Amniotic epithelial cell (primary cell): ENCODE data around the gene KRTAP4-5.
"Not testable (repeated sequence)": the region's sequence is repeated elsewhere in the genome, so short reads cannot be mapped to it uniquely, and the experiment has no call there.

Experiments used
- DNase-seq: peaks from one replicate; pipeline ENCODE4 v3.0.0-alpha.2; 2010; ENCODE audit warnings: low read depth

The KRTAP4-5 gene

DNA sequence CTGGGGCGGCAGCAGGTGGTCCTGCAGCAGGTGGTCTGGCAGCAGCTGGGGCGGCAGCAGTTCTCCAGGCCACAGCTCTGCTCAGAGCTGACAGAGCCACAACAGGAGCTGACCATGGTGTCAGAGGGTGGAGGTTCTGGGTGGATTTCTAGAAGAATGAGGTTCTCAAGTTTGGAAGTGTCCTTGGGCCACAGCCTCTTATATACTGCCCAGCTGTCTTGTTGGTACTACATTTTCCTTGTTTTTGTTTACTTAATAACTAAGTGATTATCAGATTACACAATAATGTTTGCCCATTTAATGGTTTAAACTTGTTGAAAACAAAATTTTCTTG is at the start of gene KRTAP4-5:
Gene KRTAP4-5 (minus strand): TSS at position 174 of the 334 bp plus-strand sequence. CDS start 58 bp downstream, at position 116.
- DNase-seq = no peak

DNA sequence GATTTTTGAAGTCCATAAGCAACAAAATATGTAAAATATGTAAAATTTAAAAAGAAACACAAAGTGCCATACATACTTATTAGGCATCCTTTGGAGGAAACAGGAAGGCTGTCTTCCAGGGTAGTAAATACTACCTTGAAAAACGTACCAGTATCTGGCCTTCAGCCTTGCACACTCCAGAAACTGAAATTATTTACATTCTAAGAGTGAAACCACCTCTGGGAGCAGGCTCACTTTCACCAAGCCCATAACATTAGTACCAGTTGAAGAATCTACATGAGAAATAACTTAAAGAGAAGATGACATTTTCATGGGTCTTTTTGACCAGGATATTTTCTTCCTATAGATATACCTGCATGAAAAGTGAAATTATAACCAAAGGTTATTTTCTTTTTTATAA is 46.4 kb upstream of the KRTAP4-5 start:
- no peak for DNase-seq

DNA sequence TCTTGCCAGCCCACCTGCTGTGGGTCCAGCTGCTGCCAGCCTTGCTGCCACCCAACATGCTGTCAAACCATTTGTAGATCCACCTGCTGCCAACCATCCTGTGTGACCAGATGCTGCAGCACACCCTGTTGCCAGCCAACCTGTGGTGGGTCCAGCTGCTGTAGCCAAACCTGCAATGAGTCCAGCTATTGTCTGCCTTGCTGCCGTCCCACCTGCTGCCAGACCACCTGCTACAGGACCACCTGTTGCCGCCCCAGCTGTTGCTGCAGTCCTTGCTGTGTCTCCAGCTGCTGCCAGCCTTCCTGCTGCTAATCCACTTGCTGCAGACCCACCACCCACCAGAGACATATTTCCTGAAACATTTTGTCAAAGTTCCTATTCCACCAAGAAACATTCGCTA is 40.7 kb upstream of the KRTAP4-5 start:
- no peak for DNase-seq

DNA sequence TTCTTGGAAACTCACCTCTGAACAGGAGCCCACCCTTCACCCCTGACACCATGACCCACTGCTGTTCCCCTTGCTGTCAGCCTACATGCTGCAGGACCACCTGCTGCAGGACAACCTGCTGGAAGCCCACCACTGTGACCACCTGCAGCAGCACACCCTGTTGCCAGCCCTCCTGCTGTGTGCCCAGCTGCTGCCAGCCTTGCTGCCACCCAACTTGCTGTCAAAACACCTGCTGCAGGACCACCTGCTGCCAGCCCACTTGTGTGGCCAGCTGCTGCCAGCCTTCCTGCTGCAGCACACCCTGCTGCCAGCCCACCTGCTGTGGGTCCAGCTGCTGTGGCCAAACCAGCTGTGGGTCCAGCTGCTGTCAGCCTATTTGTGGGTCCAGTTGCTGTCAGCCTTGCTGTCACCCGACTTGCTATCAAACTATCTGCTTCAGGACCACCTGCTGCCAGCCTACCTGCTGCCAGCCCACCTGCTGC is 40.3 kb upstream of the KRTAP4-5 start, which contains the start of gene KRTAP9-1:
Gene KRTAP9-1 (plus strand): TSS at position 51 of the 482 bp plus-strand sequence. CDS start 0 bp downstream, at position 51.
- not testable (repeated sequence) for DNase-seq

DNA sequence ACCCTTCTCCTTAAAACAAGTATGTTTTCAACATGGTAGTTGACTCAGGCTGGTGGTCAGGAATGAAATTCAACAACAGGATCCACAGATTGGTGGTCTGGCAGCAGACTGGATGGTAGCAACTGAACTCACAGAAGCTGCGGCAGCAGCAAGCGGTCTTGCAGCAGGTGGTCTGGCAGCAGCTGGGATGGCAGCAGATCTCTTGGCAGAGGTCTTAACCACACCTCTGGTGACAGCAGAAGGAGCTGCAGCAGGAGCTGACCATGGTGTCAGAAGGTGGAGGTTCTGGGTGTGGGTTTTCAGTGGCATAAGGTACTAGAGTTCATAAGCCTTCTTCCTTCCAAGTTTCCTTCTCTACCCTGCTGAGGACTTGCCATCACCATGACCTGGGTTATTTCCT is 37.2 kb upstream of the KRTAP4-5 start:
- DNase-seq = no peak

DNA sequence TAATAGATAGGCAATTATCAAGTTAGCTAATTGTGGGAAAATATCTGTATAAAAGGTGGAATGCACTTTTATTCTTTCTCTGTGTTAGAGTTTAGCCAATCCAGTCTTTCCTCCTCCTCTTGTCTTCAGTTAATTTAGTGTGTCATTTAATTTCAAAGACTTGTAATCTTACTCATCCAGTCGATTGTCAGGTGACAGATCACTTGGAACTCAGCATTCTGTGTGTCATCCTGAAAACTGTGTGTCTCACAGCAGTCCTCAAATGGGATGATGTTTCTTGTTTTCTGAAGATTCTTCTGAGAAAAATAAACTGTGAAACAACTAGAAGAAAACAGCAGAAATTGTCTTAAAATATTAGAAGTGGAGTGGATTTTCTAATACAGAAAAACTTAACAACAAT is 35.4 kb upstream of the KRTAP4-5 start:
- no peak for DNase-seq

DNA sequence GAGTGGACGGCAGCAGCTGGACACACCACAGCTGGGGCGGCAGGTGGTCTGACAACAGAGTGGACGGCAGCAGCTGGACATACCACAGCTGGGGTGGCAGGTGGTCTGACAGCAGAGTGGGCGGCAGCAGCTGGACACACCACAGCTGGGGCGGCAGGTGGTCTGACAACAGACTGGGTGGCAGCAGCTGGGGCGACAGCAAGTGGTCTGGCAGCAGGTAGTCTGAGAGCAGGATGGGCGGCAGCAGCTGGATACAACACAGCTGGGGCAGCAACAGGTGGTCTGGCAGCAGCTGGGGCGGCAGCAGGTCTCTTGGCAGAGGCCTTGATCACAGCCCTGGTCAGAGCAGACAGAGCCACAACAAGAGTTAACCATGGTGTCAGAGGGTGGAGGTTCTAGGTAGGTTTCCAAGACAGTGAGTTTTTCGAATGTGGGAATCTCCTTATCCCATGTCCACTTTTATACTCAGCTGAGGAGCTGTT is 34.9 kb upstream of the KRTAP4-5 start, which contains the start of gene KRTAP4-1:
Gene KRTAP4-1 (minus strand): TSS at position 432 of the 482 bp plus-strand sequence. CDS start 57 bp downstream, at position 375.
- DNase-seq = no peak

DNA sequence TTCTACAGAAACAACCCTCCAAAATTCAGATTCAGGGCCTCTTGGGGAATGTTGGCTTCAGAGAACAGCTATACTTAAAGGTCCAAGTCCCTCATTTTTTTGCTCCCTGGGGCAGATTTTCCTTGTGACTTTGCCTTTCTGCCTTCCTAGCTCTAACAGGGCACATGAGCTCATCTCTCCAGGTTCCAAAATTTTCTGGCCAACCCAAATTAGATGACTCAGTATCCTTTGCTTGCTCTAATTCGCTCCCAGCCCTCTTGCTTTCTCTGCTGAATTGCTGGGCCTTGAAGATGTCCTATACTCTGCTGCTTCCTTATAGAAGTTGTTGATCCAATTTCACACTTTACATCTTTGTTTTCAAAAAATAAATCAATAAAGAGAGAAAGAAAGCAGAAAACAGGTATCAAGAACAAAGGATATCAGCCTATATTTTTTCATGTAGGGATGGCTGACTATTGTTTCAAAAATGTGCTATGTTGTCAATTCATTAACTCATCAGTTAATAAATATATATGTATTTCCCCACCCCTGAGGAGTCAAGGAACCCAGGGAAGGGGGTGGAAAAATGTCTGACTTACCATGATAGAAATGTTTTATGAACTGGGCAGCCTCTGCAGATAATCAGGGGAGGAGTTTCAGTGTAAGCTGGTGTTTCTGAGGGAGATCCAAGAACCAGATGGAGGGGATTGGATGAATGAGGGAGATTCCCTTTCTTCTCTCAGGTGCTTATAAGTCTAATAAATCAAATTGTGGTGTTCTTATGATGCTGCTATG is 29.4 kb upstream of the KRTAP4-5 start:
- DNase-seq = no peak

DNA sequence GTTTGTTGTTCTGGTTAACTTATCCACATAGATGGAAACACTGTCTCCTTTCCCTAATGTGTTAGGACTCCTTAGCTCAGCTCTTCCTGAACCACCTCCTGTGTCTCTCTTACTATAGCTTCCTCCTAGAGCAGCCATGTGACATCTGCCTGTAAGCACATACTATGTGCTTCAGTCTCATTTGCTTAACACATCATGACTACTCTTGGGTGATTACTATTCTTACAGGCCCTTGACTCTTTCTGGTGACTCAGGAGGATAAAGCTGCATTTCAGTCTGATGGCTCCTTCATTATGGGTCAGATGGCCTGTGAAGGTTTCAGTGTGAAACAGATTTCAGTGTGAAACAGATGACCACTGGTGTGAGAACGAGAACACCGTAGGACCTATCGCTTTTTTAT is 28.7 kb upstream of the KRTAP4-5 start:
- DNase-seq = peak; percentile 30

DNA sequence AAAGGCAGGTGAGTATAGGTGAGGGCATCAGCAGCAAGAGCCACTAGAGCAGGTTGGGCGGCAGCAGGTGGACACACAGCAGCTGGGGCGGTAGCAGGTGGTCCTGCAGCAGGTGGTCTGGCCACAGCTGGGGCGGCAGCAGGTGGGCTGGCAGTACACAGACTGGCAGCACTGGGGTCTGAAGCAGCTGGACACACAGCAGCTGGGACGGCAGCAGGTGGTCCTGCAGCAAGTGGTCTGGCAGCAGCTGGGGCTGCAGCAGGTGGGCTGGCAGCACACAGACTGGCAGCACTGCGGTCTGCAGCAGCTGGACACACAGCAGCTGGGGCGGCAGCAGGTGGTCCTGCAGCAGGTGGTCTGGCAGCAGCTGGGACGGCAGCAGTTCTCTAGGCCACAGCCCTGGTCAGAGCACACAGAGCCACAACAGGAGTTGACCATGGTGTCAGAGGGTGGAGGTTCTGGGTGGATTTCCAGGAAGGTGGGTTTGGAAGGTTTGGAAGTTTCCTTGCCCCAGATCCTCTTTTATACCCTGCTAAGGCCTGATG is 28.2 kb upstream of the KRTAP4-5 start, which contains the start of gene KRTAP4-2:
Gene KRTAP4-2 (minus strand): TSS at position 495 of the 545 bp plus-strand sequence. CDS start 57 bp downstream, at position 438.
- no peak for DNase-seq

DNA sequence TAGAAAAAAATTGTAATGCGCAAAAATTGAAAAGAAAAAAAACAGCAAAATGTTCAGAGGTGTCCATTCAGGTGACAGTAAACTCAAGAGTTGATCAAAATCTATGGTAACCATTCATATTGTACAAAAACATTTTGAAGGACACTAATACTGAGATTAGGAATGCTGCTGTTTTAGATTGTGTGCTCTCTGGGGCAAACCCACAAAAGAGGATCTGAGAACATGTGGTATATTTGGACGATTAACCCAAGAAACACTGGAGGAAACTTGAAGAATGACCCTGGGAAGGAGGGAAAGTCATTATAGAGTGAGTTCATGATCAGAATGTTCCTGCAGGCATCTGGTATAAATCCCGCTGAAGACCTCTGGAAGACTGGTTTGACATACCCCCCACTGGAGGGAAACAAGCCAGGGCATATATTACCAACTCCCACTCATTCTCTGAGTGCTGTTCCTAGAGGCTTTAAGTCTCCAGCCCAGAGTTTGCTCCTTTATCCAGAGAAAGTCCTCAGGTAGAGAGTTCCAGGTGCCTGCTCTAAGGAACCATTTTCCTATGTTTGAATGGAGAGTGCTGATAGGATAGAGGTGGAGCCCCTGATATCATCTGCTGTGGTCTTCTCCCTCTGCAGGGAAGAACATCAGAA is 27.2 kb upstream of the KRTAP4-5 start:
- peak; percentile 3 for DNase-seq

DNA sequence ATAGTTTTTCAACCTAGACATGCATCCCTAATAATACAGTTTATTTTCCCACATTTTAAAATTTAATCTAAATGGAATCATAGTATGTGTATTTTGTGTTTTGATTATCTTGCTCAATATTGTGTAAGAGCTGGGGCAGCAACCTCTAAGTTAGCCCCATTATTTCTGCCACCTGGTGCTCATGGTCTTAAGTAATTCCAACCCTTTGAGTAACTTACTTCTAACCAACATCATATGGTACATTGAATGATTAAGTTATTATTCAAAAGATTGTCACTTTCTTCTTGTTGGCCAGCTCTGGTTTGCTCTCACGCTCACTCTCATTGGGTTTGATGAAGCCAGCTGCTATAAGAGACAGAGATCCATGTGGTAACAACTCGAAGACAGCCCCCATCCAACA is 22.3 kb upstream of the KRTAP4-5 start:
- DNase-seq = peak; percentile 58

DNA sequence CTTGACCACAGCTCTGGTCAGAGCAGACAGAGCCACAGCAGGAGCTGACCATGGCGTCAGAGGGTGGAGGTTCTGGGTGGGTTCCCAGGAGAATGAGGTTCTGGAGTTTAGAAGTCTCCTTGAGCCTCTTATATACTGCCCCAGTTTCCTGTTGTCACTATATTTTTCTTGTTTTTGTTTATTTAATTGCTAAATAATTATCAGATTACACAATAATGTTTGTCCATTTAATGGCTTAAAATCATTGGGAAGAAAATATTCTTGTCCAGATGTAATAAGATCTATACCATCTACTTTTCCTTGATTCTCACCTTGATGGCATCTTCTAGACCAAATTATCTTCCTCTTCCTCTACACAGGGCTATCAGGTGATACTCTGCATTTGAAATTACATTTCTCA is 18.5 kb upstream of the KRTAP4-5 start, which contains the start of gene KRTAP4-3:
Gene KRTAP4-3 (minus strand): TSS at position 101 of the 400 bp plus-strand sequence. CDS start 49 bp downstream, at position 52.
- no peak for DNase-seq

DNA sequence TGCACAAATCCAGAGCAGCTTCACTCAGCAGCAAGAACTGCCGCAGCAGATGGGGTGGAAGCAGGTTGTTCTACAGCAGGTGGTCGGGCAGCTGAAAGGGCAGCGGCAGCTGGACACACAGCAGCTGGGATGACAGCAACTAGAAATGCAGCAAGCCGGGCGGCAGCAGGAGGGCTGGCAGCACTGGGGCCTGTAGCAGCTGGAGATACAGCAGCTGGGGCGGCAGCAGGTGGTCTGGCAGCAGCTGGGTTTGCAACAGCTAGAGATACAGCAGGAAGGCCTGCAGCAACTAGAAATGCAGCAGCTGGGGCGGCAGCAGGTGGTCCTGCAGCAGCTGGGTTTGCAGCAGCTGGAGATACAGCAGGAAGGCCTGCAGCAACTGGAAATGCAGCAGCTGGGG is 17.9 kb upstream of the KRTAP4-5 start:
- DNase-seq = no peak

DNA sequence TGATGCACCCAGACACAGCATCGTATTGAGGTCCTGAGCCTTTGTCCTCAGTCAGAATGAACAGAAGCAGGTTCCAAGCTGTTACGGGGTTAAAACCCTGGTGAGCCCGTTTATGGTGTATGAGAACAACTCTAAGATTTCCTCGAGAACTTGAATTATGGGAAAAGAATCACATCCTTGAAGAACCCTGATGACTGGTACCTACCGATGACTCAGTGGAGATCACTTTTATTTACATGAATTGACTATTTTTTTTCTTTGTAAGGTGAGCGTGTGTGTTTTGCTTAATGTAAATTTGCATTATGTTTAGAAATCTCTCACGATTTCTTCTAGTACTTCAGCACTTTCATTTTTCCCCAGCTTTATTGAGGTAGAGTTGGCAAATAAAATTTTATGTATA is 14.2 kb upstream of the KRTAP4-5 start:
- peak; percentile 16 for DNase-seq

DNA sequence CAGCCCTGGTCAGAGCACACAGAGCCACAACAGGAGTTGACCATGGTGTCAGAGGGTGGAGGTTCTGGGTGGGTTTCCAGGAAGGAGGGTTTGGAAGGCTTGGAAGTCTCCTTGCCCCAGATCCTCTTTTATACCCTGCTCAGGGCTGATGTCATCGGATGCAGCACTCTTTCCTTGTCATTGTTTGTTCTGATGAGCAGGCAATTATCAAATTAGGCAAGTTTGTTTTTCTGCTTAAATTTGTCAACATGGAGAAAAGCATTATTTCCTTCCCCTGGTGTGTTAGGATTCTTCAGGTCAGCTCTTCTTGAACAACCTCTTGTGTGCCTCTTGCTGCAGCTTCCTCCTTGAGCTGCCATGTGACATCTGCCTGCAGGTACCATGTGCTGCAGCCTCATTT is 11.0 kb upstream of the KRTAP4-5 start, which contains the start of gene KRTAP4-4:
Gene KRTAP4-4 (minus strand): TSS at position 101 of the 400 bp plus-strand sequence. CDS start 57 bp downstream, at position 44.
- no peak for DNase-seq

DNA sequence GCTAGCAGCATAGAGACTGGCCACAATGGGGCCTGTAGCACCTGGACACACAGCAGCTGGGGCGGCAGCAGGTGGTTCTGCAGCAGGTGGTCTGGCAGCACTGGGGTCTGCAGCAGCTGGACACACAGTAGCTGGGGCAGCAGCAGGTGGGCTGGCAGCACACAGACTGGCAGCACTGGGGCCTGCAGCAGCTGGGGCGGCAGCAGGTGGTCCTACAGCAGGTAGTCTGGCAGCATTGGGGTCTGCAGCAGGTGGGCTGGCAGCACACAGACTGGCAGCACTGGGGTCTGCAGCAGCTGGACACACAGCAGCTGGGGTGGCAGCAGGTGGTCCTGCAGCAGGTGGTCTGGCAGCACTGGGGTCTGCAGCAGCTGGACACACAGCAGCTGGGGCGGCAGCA is 10.6 kb upstream of the KRTAP4-5 start:
- not testable (repeated sequence) for DNase-seq

DNA sequence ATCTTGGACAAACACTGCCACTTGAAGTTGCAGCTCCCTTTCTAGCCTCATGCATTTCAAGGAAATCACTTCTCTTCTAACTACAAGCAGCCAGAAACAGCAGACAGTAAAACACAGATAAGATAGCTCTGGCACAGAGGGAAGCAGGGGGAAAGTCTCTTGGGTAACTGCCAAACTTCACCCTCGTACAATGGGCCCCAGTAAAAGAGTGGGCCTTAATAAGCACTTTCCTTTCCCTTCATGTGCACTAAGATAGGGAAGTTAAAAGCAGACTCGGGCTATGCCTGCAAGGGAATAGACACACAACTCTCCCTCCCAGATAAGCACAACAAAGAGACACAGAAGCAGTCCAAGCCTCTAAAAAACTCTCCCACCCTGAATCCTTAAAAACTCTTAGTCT is 4.2 kb upstream of the KRTAP4-5 start:
- DNase-seq = peak; percentile 4

DNA sequence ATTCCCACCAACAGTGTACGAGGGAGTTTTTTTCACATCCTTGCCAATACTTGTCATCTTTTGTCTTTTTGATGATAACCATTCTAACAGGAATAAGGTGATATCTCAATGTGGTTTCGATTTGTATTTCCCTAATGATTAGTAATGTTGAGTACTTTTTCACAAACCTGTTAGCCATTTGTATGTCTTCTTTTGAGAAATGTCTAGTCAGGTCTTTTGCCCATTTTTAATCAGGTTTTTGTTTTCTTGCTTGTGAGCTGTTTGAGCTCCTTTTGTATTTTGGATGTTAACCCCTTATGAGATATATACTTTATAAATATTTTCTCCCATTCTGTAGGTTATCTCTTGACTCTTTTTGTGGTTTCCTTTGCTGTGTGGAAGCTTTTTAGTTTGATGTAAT is 1.9 kb upstream of the KRTAP4-5 start:
- no peak for DNase-seq

DNA sequence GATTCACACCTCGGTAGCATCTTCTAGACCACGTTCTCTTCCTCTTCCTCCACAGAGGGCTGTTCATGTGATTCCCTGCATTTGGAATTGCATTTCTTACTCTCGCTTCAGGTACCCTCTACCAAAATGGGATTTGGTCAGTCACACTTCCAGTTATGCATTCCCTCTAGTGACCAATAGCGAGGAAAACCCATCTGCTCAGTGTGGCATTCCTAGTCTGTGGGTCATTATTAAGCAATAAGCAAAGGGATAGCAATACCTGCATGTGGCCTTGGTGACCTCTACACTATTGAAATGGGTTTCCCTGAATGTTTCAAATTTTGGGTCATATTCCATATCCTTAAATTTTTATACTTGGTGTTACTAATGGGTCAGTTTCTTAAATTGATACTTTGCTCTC is 401 bp upstream of the KRTAP4-5 start:
- DNase-seq = no peak

DNA sequence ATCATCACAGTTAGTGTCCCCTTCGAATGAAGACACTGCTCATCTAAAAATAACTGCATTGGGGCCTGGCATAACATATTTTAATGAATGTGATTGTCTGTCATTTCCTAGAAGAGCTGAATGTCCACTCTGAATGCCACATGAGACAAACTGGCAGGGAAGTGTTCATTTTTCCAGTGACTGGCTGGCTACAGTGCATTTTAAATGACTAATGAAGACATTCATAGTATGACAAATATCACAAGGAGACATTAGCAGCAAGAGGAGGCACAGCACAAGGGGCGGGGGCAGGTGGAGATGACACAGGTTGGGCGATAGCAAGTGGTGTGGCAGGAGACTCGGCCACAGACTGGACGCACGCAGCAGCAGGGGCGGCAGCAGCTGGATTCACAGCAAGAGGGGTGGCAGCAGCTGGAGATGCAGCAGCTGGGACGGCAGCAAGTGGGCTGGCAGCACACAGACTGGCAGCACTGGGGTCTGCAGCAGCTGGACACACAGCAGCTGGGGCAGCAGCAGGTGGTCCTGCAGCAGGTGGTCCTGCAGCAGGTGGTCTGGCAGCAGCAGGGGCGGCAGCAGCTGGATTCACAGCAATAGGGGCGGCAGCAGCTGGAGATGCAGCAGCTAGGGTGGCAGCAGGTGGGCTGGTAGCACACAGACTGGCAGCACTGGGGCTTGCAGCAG is 514 bp downstream of the KRTAP4-5 start:
- DNase-seq = not testable (repeated sequence)
